WTC11 (cell line): ENCODE data around the gene GAL3ST3. TPM values are rescaled to one million over a fixed set of nuclear protein-coding genes. Genes with fewer than 3 reads are reported as not detected.
A peak's percentile ranks its signal among the peaks of the same experiment; 100 is the strongest.

Experiments used
- ATAC-seq: fragments of 200-7000 bp; cut with Tn5 transposase; 2 replicates; pipeline ENCODE4 v1.10.0; 2021; ENCODE audit warnings: mild to moderate bottlenecking, moderate library complexity
- CTCF ChIA-PET: fragments of 300-600 bp; sonication (Branson Sonifier 250); formaldehyde crosslinking; loops from one replicate; lab custom pipeline; 2021; ENCODE audit warnings: antibody characterized with exemption; lab: Charles Lee
- POLR2A ChIA-PET: fragments of 350-600 bp; sonication (Branson Sonifier 250); formaldehyde crosslinking; loops from one replicate; lab custom pipeline; 2021; ENCODE audit warnings: antibody characterized with exemption; lab: Charles Lee
- DNase-seq: peaks from one replicate; pipeline ENCODE4 v3.0.0; 2021; ENCODE audit warnings: low spot score
- H3K27ac Mint-ChIP-seq: 2 replicates; pipeline ENCODE4 v1.8.0; 2021; ENCODE audit warnings: mixed read lengths
- H3K27me3 Mint-ChIP-seq: 2 replicates; pipeline ENCODE4 v1.8.0; 2021; ENCODE audit warnings: low read depth, mild to moderate bottlenecking, moderate library complexity, mixed read lengths
- H3K36me3 Mint-ChIP-seq: 2 replicates; pipeline ENCODE4 v1.8.0; 2021; ENCODE audit warnings: mixed read lengths
- H3K4me1 Mint-ChIP-seq: 2 replicates; pipeline ENCODE4 v1.8.0; 2022; ENCODE audit warnings: mixed read lengths
- H3K4me3 Mint-ChIP-seq: 2 replicates; pipeline ENCODE4 v1.8.0; 2021; ENCODE audit warnings: mild to moderate bottlenecking, moderate library complexity, mixed read lengths
- H3K9me3 Mint-ChIP-seq: 2 replicates; pipeline ENCODE4 v1.8.0; 2021; ENCODE audit warnings: mixed read lengths
- AFF4 ChIP-seq: sonication (generic); formaldehyde crosslinking; IDR thresholded peaks from 2 replicates; pipeline ENCODE4 v1.8.1; 2023; ENCODE audit warnings: mild to moderate bottlenecking, missing genetic modification reagents, borderline replicate concordance
- ATF1 ChIP-seq: sonication (generic); formaldehyde crosslinking; IDR thresholded peaks from 2 replicates; pipeline ENCODE4 v1.8.1; 2023; ENCODE audit warnings: mild to moderate bottlenecking, moderate library complexity, missing genetic modification reagents
- ATF3 ChIP-seq: sonication (generic); formaldehyde crosslinking; conservative IDR thresholded peaks from 2 replicates; pipeline ENCODE4 v1.8.1; 2022; ENCODE audit warnings: mild to moderate bottlenecking, missing genetic modification reagents
- ATF6 ChIP-seq: sonication (generic); formaldehyde crosslinking; IDR thresholded peaks from 2 replicates; pipeline ENCODE4 v1.8.1; 2023; ENCODE audit warnings: mild to moderate bottlenecking, missing genetic modification reagents
- EMX1 ChIP-seq: fragments of 250-450 bp; sonication (Bioruptor Pico); IDR thresholded peaks from 2 replicates; pipeline ENCODE4 v1.8.0; 2021; ENCODE audit warnings: mild to moderate bottlenecking
- ETV6 ChIP-seq: sonication (generic); formaldehyde crosslinking; IDR thresholded peaks from 2 replicates; pipeline ENCODE4 v1.8.1; 2022; ENCODE audit warnings: mild to moderate bottlenecking, missing genetic modification reagents
- FOXP4 ChIP-seq: sonication (generic); formaldehyde crosslinking; IDR thresholded peaks from 2 replicates; pipeline ENCODE4 v1.8.0; 2022; ENCODE audit warnings: mild to moderate bottlenecking, missing genetic modification reagents
- GABPB1 ChIP-seq: sonication (generic); formaldehyde crosslinking; IDR thresholded peaks from 2 replicates; pipeline ENCODE4 v1.8.1; 2023; ENCODE audit warnings: mild to moderate bottlenecking, missing genetic modification reagents
- HMGXB4 ChIP-seq: sonication (generic); formaldehyde crosslinking; IDR thresholded peaks from 2 replicates; pipeline ENCODE4 v1.8.1; 2023; ENCODE audit warnings: mild to moderate bottlenecking, moderate library complexity, missing genetic modification reagents
- IRF1 ChIP-seq: sonication (generic); formaldehyde crosslinking; IDR thresholded peaks from 2 replicates; pipeline ENCODE4 v1.8.0; 2023; ENCODE audit warnings: missing genetic modification reagents
- MYBL2 ChIP-seq: sonication (generic); formaldehyde crosslinking; IDR thresholded peaks from 2 replicates; pipeline ENCODE4 v1.8.1; 2023; ENCODE audit warnings: mild to moderate bottlenecking, moderate library complexity, missing genetic modification reagents
- OVOL2 ChIP-seq: fragments of 250-450 bp; sonication (Bioruptor Pico); IDR thresholded peaks from 2 replicates; pipeline ENCODE4 v1.9.0; 2021; ENCODE audit warnings: mild to moderate bottlenecking, borderline replicate concordance
- PRDM15 ChIP-seq: sonication (generic); formaldehyde crosslinking; IDR thresholded peaks from 2 replicates; pipeline ENCODE4 v1.8.0; 2022; ENCODE audit warnings: missing genetic modification reagents
- RELA ChIP-seq: sonication (generic); formaldehyde crosslinking; IDR thresholded peaks from 2 replicates; pipeline ENCODE4 v1.8.1; 2022; ENCODE audit warnings: missing genetic modification reagents, mild to moderate bottlenecking, borderline replicate concordance
- SP1 ChIP-seq: sonication (generic); formaldehyde crosslinking; conservative IDR thresholded peaks from 2 replicates; pipeline ENCODE4 v1.8.1; 2022; ENCODE audit warnings: missing genetic modification reagents
- TP53 ChIP-seq: sonication (generic); formaldehyde crosslinking; IDR thresholded peaks from 2 replicates; pipeline ENCODE4 v1.8.1; 2023; ENCODE audit warnings: mild to moderate bottlenecking, missing genetic modification reagents
- ZBTB21 ChIP-seq: sonication (generic); formaldehyde crosslinking; IDR thresholded peaks from 2 replicates; pipeline ENCODE4 v1.8.1; 2023; ENCODE audit warnings: mild to moderate bottlenecking, missing genetic modification reagents, borderline replicate concordance
- ZNF232 ChIP-seq: sonication (generic); formaldehyde crosslinking; IDR thresholded peaks from 2 replicates; pipeline ENCODE4 v1.8.0; 2022; ENCODE audit warnings: mild to moderate bottlenecking, missing genetic modification reagents
- ZNF396 ChIP-seq: fragments of 250-450 bp; sonication (Bioruptor Pico); IDR thresholded peaks from 2 replicates; pipeline ENCODE4 v1.8.0; 2021; ENCODE audit warnings: mild to moderate bottlenecking, moderate library complexity, borderline replicate concordance
- ZNF671 ChIP-seq: fragments of 250-450 bp; sonication (Bioruptor Pico); IDR thresholded peaks from 2 replicates; pipeline ENCODE4 v1.8.0; 2021; ENCODE audit warnings: mild to moderate bottlenecking
- total RNA-seq: library from RNA; stranded (reverse); gene quantifications from 3 replicates; pipeline ENCODE4 v1.2.3, GENCODE V29; 2021

The GAL3ST3 gene
- total RNA-seq, 1 experiment from 2014 or later, result 21.3 TPM

GRCh38 chr11:66012371-66012945 is 36.5 kb downstream of the GAL3ST3 start:
- peaks cover 22% of the 10 kb centered on the region for H3K27me3 Mint-ChIP-seq
- H3K36me3 Mint-ChIP-seq, result no peaks in the 10 kb centered on the region
- no peak for DNase-seq
- H3K9me3 Mint-ChIP-seq, result no peaks in the 10 kb centered on the region
- CTCF ChIA-PET, result interaction anchor here (0.6 to 3.5 kb wide), 10 partner anchors 10 to 159 kb away, joined by 3 to 42 read pairs (median 8); partner anchors contain the start of genes BANF1, EIF1AD, FIBP and MUS81
- ATAC-seq, result no peak
- no peak overlapping the region for H3K4me3 Mint-ChIP-seq
- POLR2A ChIA-PET, result interaction anchor here (0.6 to 1.5 kb wide), 2 partner anchors 124 to 125 kb away, joined by 3 to 8 read pairs; partner anchors contain the start of gene FIBP
- no peak for TF ChIP-seq EMX1
- no peak for TF ChIP-seq ETV6 (CRISPR knock-in tag)
- no peak for TF ChIP-seq RELA (CRISPR knock-in tag)
- no peak for TF ChIP-seq PRDM15 (CRISPR knock-in tag)
- no peak for TF ChIP-seq ATF1 (CRISPR knock-in tag)
- no peak for TF ChIP-seq MYBL2
- TF ChIP-seq IRF1 (CRISPR knock-in tag), result no peak
- no peak for TF ChIP-seq ZNF396
- TF ChIP-seq ATF6, result no peak
- no peak for TF ChIP-seq ZNF232
- TF ChIP-seq ATF3 (CRISPR knock-in tag), result no peak
- no peak for TF ChIP-seq TP53 (CRISPR knock-in tag)
- TF ChIP-seq AFF4 (CRISPR knock-in tag), result no peak
- peaks cover 1% of the 10 kb centered on the region; the same call in 1 of the 2 replicates for H3K4me1 Mint-ChIP-seq
- no peak overlapping the region for H3K27ac Mint-ChIP-seq

- Mint-ChIP-seq H3K4me3 (peak within 1 kb of the TSS; percentile 30; the same call in 1 of the 2 replicates), H3K27ac (no peak within 1 kb of the TSS), H3K27me3 (peaks cover 22% of the 10 kb centered on the region), H3K4me1 (peaks cover 4% of the 10 kb centered on the region; the same call in 1 of the 2 replicates), H3K36me3 (no peaks in the 10 kb centered on the region), H3K9me3 (no peaks in the 10 kb centered on the region)
- CTCF ChIA-PET, result interaction anchor here (0.6 to 3.5 kb wide), 9 partner anchors 9 to 232 kb away, joined by 3 to 42 read pairs (median 10); partner anchors contain the start of genes BANF1, EIF1AD, FIBP and MUS81
- POLR2A ChIA-PET, result interaction anchor here (0.6 to 1.5 kb wide), 3 partner anchors 124 to 1246 kb away, joined by 3 read pairs; partner anchors contain the start of genes CFL1 and FIBP
- peak; percentile 41 for ATAC-seq
- peak; percentile 59 for DNase-seq
- TF ChIP-seq SP1 (CRISPR knock-in tag), result 0 out of 2 replicates have a peak, but pooled peaks have one; percentile 19
- no peak for TF ChIP-seq GABPB1 (CRISPR knock-in tag)
- TF ChIP-seq HMGXB4 (CRISPR knock-in tag), result peak; percentile 36; the same call in 1 of the 2 replicates
- TF ChIP-seq OVOL2 (CRISPR knock-in tag), result no peak
- no peak for TF ChIP-seq ZNF671
- TF ChIP-seq ZBTB21 (CRISPR knock-in tag), result 0 out of 2 replicates have a peak, but pooled peaks have one; percentile 41
- TF ChIP-seq FOXP4 (CRISPR knock-in tag), result peak; percentile 49; the same call in 1 of the 2 replicates
Observed at GRCh38 chr11:66011785-66012303, 37.1 kb downstream of the GAL3ST3 start, which contains the start of gene CST6. Gene CST6 (plus strand): TSS chr11:66012008. CDS start chr11:66012045, 37 bp downstream.
